Stimulated activated naive CD4-positive, alpha-beta T cell (primary cell): ENCODE data around the gene RNASE3.
"Not testable (repeated sequence)": the region's sequence is repeated elsewhere in the genome, so short reads cannot be mapped to it uniquely, and the experiment has no call there.

Experiments used
- DNase-seq, 6 experiments: peaks; one replicate each; lab custom pipeline; 2025; lab: John Stamatoyannopoulos, UW

RNASE3 gene

GRCh38 chr14:20891126-20891825 is at the start of gene RNASE3:
Gene RNASE3 (plus strand): TSS chr14:20891385. CDS start chr14:20891687, 302 bp downstream.
- not testable (repeated sequence) for DNase-seq

GRCh38 chr14:20846560-20846959 is 44.6 kb upstream of the RNASE3 start:
- DNase-seq, result no peak

GRCh38 chr14:20848316-20848954 is 42.8 kb upstream of the RNASE3 start:
- no peak for DNase-seq

- no peak for DNase-seq
Observed at GRCh38 chr14:20848955-20849570, 42.1 kb upstream of the RNASE3 start.

GRCh38 chr14:20853042-20853441 is 38.1 kb upstream of the RNASE3 start:
- no peak for DNase-seq

- DNase-seq, result peak; percentile 1 to 55 (median 10)
Observed at GRCh38 chr14:20855652-20856291, 35.4 kb upstream of the RNASE3 start.

GRCh38 chr14:20857207-20857606 is 34.0 kb upstream of the RNASE3 start:
- DNase-seq, result no peak

- peak; percentile 30 to 80 (median 60) for DNase-seq
Observed at GRCh38 chr14:20857630-20858261, 33.4 kb upstream of the RNASE3 start.

GRCh38 chr14:20866194-20866593 is 25.0 kb upstream of the RNASE3 start:
- DNase-seq, result no peak

GRCh38 chr14:20866963-20867362 is 24.2 kb upstream of the RNASE3 start:
- no peak for DNase-seq

- DNase-seq, result peak; percentile 49 to 75 (median 63)
Observed at GRCh38 chr14:20873370-20874177, 17.6 kb upstream of the RNASE3 start.

GRCh38 chr14:20877016-20877415 is 14.2 kb upstream of the RNASE3 start:
- no peak for DNase-seq

- DNase-seq, result no peak
Observed at GRCh38 chr14:20878695-20879094, 12.5 kb upstream of the RNASE3 start.

- not testable (repeated sequence) for DNase-seq
Observed at GRCh38 chr14:20881229-20881628, 10.0 kb upstream of the RNASE3 start.

- not testable (repeated sequence) for DNase-seq
Observed at GRCh38 chr14:20882787-20883186, 8.4 kb upstream of the RNASE3 start.

- DNase-seq, result not testable (repeated sequence)
Observed at GRCh38 chr14:20888411-20888810, 2.8 kb upstream of the RNASE3 start.

- not testable (repeated sequence) for DNase-seq
Observed at GRCh38 chr14:20895322-20895721, 4.1 kb downstream of the RNASE3 start.

- DNase-seq, result no peak
Observed at GRCh38 chr14:20904393-20905029, 13.3 kb downstream of the RNASE3 start.

GRCh38 chr14:20905676-20906075 is 14.5 kb downstream of the RNASE3 start:
- DNase-seq, result no peak

- DNase-seq, result no peak
Observed at GRCh38 chr14:20907214-20907613, 16.0 kb downstream of the RNASE3 start.

- not testable (repeated sequence) for DNase-seq
Observed at GRCh38 chr14:20910822-20911221, 19.6 kb downstream of the RNASE3 start.
